ENCODE results near the gene INPP5A. TPM values are rescaled to one million over a fixed set of nuclear protein-coding genes. Genes with fewer than 3 reads are reported as not detected.

INPP5A gene
- polyA plus RNA-seq, 2 donors: 9.2 to 12.7 TPM

DNA sequence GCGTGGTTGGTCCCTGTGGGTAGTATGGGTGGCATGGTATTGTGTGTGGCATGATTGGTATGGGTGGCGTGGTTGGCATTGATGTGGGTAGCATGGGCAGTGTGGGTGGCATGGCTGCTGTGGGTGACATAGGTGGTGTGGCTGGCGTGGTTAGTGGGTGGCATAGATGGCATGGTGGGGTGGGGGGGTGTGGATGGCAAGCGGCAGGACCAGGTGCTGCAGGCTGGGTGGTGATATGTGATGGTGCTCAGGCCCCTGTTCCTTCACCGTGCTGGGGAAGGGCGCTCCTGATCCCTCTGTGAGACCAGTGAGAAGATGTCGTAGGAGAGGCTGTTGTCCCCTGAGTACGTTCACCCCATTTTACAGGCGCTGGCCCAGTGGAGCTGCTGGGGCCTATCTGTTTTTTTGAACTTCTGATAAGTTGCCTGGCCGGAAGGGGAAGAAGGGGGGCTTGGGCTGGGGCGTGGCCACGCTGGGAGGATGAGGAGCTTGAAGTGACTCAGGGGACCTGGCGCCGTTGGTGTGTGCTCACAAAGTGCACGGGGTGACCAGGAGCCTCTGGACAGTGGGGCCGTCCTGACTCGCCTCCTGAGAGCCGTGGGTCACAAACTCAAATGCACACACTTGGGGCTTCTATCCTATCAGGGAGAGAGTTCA, 17.5 kb downstream of the INPP5A start:
- no peak overlapping the region for H3K4me3 ChIP-seq (ENCODE audit: low read depth in 1 of 2, low read length in 2 of 2)
- no peaks in the 10 kb centered on the region for H3K36me3 ChIP-seq (ENCODE audit: control insufficient read depth in 2 of 2, insufficient read depth in 2 of 2, low read length in 1 of 2)
- 70 to 76% methylated on average over 16 to 18 of the region's 18 CpGs for WGBS, 2 donors
- H3K27me3 ChIP-seq (ENCODE audit: control insufficient read depth in 1 of 2, insufficient read depth in 2 of 2, low read length in 2 of 2): no peaks in the 10 kb centered on the region
- peaks cover 7 to 27% of the 10 kb centered on the region in 2 donors for H3K4me1 ChIP-seq (ENCODE audit: control insufficient read depth in 2 of 2, insufficient read depth in 2 of 2, low read length in 1 of 2)
- H3K9me3 ChIP-seq (ENCODE audit: control insufficient read depth in 2 of 2, insufficient read depth in 1 of 2, low read depth in 1 of 2, low read length in 1 of 2): peaks cover 0 to 3% of the 10 kb centered on the region in 2 donors
- no peak overlapping the region for H3K27ac ChIP-seq (ENCODE audit: low read depth in 2 of 2, low read length in 1 of 2)

DNA sequence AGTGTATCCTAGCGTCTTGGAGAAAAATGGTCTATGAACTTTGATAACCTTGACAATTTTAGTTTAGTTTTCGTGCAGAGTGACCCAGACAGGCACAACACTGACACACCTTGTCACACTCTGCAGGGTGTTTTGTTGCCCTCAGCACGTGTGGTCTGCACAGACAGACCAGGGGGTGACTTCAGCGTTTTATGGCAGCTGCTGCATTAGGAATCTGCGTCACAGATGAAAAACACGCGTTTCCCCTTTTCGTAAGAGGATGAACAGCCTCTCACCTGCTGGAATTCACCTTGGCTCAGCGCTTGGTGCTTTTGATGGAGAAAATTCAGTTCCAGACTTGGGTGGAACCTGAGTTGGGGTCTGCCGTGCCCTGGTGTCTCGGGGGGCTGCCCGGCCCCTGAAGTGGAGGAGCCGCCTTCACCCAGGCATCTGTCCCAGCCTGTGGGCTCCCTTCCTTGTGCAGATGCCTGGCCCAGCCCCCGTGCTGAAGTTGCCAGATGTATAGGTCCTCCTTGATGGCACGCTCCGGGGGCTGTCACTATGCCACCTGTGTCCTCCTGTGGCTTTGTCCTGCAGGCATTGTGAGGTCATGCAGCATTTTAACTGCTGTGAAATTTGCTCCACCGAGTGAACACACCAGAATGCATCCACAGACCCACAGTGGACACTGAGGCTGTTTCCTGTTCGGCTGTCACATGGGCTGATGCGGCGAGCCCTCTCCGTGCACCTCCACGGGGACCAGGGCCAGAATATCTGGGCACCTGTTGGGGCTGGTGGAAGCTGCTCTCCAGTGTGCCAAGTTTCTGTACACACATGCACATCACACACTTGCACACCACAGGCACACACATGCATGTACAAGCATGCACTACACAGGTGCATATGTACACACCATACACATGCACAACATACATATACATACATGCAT, 18.3 kb downstream of the INPP5A start:
- Histone ChIP-seq H3K27me3 (ENCODE audit: control insufficient read depth in 1 of 2, insufficient read depth in 2 of 2, low read length in 2 of 2) (no peaks in the 10 kb centered on the region), H3K36me3 (ENCODE audit: control insufficient read depth in 2 of 2, insufficient read depth in 2 of 2, low read length in 1 of 2) (no peaks in the 10 kb centered on the region), H3K9me3 (ENCODE audit: control insufficient read depth in 2 of 2, insufficient read depth in 1 of 2, low read depth in 1 of 2, low read length in 1 of 2) (peaks cover 0 to 3% of the 10 kb centered on the region in 2 donors), H3K4me3 (ENCODE audit: low read depth in 1 of 2, low read length in 2 of 2) (no peak overlapping the region), H3K4me1 (ENCODE audit: control insufficient read depth in 2 of 2, insufficient read depth in 2 of 2, low read length in 1 of 2) (peaks cover 7 to 27% of the 10 kb centered on the region in 2 donors), H3K27ac (ENCODE audit: low read depth in 2 of 2, low read length in 1 of 2) (no peak overlapping the region)
- 79 to 81% methylated on average over 22 of the region's 22 CpGs for WGBS, 2 donors

- H3K27me3 ChIP-seq (ENCODE audit: control insufficient read depth in 1 of 2, insufficient read depth in 2 of 2, low read length in 2 of 2): no peaks in the 10 kb centered on the region
- H3K9me3 ChIP-seq (ENCODE audit: control insufficient read depth in 2 of 2, insufficient read depth in 1 of 2, low read depth in 1 of 2, low read length in 1 of 2): peaks cover 0 to 3% of the 10 kb centered on the region in 2 donors
- no peak overlapping the region for H3K27ac ChIP-seq (ENCODE audit: low read depth in 2 of 2, low read length in 1 of 2)
- no peaks in the 10 kb centered on the region for H3K36me3 ChIP-seq (ENCODE audit: control insufficient read depth in 2 of 2, insufficient read depth in 2 of 2, low read length in 1 of 2)
- H3K4me3 ChIP-seq (ENCODE audit: low read depth in 1 of 2, low read length in 2 of 2): no peak overlapping the region
- WGBS, 2 donors: 89 to 91% methylated on average over 18 of the region's 18 CpGs
- H3K4me1 ChIP-seq (ENCODE audit: control insufficient read depth in 2 of 2, insufficient read depth in 2 of 2, low read length in 1 of 2): peaks cover 7 to 24% of the 10 kb centered on the region in 2 donors
These were observed 19.4 kb downstream of the INPP5A start for GRCh38 chr10:132556994-132557441.

DNA sequence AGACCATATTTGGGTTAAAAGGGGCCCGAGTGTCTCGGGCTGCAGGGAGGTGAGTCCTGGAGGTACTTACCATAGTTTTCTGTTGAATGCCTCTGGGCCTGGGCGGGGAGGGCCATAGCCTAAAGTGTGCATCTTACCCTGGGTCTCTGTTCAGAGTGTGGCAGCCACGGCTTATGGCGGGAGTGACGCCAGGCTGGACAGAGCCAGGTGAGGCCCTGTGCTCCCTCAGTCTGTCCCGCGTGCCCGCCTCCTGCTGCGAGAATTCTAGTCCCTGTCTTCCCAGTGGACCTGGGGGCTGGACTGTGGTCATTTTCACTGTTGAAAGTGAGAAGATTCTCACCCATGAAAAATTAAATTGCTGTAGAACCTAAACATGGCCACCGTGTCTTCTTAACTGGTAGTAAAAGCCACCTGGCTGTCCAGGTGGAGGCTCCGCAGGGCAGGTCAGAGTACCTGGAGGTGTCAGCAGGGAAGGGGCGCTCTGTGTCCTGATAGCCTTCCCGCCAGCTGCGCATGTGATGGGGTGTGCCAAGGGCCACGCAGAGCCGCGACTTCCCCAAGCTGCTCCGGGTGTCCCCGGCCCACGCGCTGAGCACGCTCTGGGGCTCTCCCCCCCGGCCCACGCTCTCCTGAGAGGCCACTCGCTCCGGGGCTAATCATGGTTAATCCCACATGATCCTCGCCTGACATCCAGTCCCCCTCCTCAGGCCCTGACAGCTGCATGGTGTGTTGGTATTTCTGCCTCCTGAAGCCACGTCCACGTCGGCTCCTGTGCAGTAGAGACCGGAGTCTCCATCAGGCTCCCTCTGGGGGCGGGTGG, 20.3 kb downstream of the INPP5A start:
- peaks cover 7 to 31% of the 10 kb centered on the region in 2 donors for H3K4me1 ChIP-seq (ENCODE audit: control insufficient read depth in 2 of 2, insufficient read depth in 2 of 2, low read length in 1 of 2)
- no peak overlapping the region for H3K4me3 ChIP-seq (ENCODE audit: low read depth in 1 of 2, low read length in 2 of 2)
- H3K9me3 ChIP-seq (ENCODE audit: control insufficient read depth in 2 of 2, insufficient read depth in 1 of 2, low read depth in 1 of 2, low read length in 1 of 2): peaks cover 0 to 3% of the 10 kb centered on the region in 2 donors
- no peak overlapping the region for H3K27ac ChIP-seq (ENCODE audit: low read depth in 2 of 2, low read length in 1 of 2)
- H3K36me3 ChIP-seq (ENCODE audit: control insufficient read depth in 2 of 2, insufficient read depth in 2 of 2, low read length in 1 of 2): peaks cover 0 to 2% of the 10 kb centered on the region in 2 donors
- WGBS, 2 donors: 88% methylated on average over 33 of the region's 33 CpGs
- no peaks in the 10 kb centered on the region for H3K27me3 ChIP-seq (ENCODE audit: control insufficient read depth in 1 of 2, insufficient read depth in 2 of 2, low read length in 2 of 2)

DNA sequence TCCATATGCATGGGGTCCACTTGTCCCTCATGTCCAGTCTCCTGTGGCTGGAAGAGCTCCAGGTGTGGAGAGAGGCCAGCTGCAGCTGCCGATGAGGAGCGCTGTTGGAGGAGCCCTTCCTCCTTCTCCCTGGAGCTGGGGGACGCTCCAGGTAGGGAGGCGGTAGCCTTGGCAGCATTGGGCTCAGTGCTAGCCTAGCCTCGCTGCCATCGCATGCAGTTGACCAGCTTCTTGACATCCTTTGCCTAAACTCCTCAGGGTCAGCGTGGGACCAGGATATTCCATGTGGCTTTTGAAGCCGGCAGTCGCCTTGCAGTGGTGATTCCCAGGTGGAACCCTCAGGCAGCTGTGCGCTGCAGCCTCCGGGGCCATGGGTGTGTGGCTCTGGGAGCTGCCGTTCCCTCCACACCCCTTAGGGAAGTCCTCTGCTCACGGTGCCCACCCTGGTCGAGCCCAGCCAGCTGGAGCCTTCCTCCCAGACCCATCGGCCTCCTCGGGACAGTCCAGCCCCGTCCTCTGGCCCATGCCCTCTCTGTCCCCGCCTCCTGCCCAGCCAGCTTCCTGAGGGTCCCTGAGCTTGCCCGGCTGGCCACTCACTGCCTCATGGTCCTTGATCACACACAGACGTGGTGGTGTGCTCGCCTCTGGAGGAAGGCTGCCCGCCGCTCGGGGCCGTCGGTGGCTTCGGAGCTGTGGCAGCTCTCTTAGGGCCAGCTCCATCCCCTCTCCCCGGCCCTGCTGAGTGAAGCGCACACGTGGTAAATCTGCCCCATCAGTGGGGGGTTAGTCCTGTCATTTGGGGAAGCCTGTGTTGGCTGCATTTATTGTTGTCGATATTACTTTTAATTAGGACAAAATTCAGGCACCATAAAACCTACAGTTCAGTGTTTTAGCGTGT, 21.2 kb downstream of the INPP5A start:
- no peak overlapping the region for H3K4me3 ChIP-seq (ENCODE audit: low read depth in 1 of 2, low read length in 2 of 2)
- no peak overlapping the region for H3K27ac ChIP-seq (ENCODE audit: low read depth in 2 of 2, low read length in 1 of 2)
- H3K27me3 ChIP-seq (ENCODE audit: control insufficient read depth in 1 of 2, insufficient read depth in 2 of 2, low read length in 2 of 2): no peaks in the 10 kb centered on the region
- H3K36me3 ChIP-seq (ENCODE audit: control insufficient read depth in 2 of 2, insufficient read depth in 2 of 2, low read length in 1 of 2): peaks cover 0 to 2% of the 10 kb centered on the region in 2 donors
- H3K4me1 ChIP-seq (ENCODE audit: control insufficient read depth in 2 of 2, insufficient read depth in 2 of 2, low read length in 1 of 2): peaks cover 7 to 31% of the 10 kb centered on the region in 2 donors
- H3K9me3 ChIP-seq (ENCODE audit: control insufficient read depth in 2 of 2, insufficient read depth in 1 of 2, low read depth in 1 of 2, low read length in 1 of 2): peaks cover 0 to 3% of the 10 kb centered on the region in 2 donors
- 90 to 92% methylated on average over 32 of the region's 32 CpGs for WGBS, 2 donors

- Histone ChIP-seq H3K36me3 (ENCODE audit: control insufficient read depth in 2 of 2, insufficient read depth in 2 of 2, low read length in 1 of 2) (peaks cover 0 to 2% of the 10 kb centered on the region in 2 donors), H3K27me3 (ENCODE audit: control insufficient read depth in 1 of 2, insufficient read depth in 2 of 2, low read length in 2 of 2) (no peaks in the 10 kb centered on the region), H3K27ac (ENCODE audit: low read depth in 2 of 2, low read length in 1 of 2) (no peak overlapping the region), H3K4me3 (ENCODE audit: low read depth in 1 of 2, low read length in 2 of 2) (no peak overlapping the region), H3K4me1 (ENCODE audit: control insufficient read depth in 2 of 2, insufficient read depth in 2 of 2, low read length in 1 of 2) (peaks cover 7 to 25% of the 10 kb centered on the region in 2 donors), H3K9me3 (ENCODE audit: control insufficient read depth in 2 of 2, insufficient read depth in 1 of 2, low read depth in 1 of 2, low read length in 1 of 2) (peaks cover 0 to 3% of the 10 kb centered on the region in 2 donors)
- WGBS, 2 donors: 89% methylated on average over 11 of the region's 11 CpGs
These were observed 22.0 kb downstream of the INPP5A start for GRCh38 chr10:132559538-132559937.

DNA sequence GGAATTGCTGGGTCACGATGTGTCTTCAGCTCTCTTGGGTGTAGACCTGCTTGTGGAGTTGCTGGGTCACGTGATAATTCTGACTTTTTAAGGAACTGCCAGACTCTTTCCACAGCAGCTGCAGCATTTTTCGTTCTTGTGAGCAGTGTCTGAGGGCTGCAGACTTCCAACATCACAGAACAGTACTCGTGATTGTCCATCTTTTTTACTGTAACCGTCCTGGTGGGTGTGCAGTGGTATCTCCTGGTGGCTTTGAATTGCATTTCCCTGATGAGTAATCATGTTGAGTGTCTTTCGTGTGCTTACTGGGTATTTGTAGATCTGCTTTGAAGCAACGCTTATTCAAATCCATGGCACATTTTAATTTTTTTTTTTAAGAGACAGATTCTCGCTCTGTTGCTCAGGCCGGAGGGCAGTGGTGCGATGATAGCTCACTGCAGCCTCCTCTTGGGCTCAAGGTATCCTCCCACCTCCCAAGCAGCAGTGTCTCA, 22.7 kb downstream of the INPP5A start:
- Histone ChIP-seq H3K9me3 (ENCODE audit: control insufficient read depth in 2 of 2, insufficient read depth in 1 of 2, low read depth in 1 of 2, low read length in 1 of 2) (peaks cover 0 to 3% of the 10 kb centered on the region in 2 donors), H3K36me3 (ENCODE audit: control insufficient read depth in 2 of 2, insufficient read depth in 2 of 2, low read length in 1 of 2) (peaks cover 0 to 2% of the 10 kb centered on the region in 2 donors), H3K27ac (ENCODE audit: low read depth in 2 of 2, low read length in 1 of 2) (no peak overlapping the region), H3K27me3 (ENCODE audit: control insufficient read depth in 1 of 2, insufficient read depth in 2 of 2, low read length in 2 of 2) (no peaks in the 10 kb centered on the region), H3K4me3 (ENCODE audit: low read depth in 1 of 2, low read length in 2 of 2) (no peak overlapping the region), H3K4me1 (ENCODE audit: control insufficient read depth in 2 of 2, insufficient read depth in 2 of 2, low read length in 1 of 2) (peaks cover 9 to 19% of the 10 kb centered on the region in 2 donors)
- 57 to 65% methylated on average over 10 of the region's 10 CpGs for WGBS, 2 donors

- Histone ChIP-seq H3K36me3 (ENCODE audit: control insufficient read depth in 2 of 2, insufficient read depth in 2 of 2, low read length in 1 of 2) (peaks cover 0 to 2% of the 10 kb centered on the region in 2 donors), H3K27ac (ENCODE audit: low read depth in 2 of 2, low read length in 1 of 2) (no peak overlapping the region), H3K4me1 (ENCODE audit: control insufficient read depth in 2 of 2, insufficient read depth in 2 of 2, low read length in 1 of 2) (peaks cover 2 to 16% of the 10 kb centered on the region in 2 donors), H3K4me3 (ENCODE audit: low read depth in 1 of 2, low read length in 2 of 2) (no peak overlapping the region), H3K9me3 (ENCODE audit: control insufficient read depth in 2 of 2, insufficient read depth in 1 of 2, low read depth in 1 of 2, low read length in 1 of 2) (no peaks in the 10 kb centered on the region), H3K27me3 (ENCODE audit: control insufficient read depth in 1 of 2, insufficient read depth in 2 of 2, low read length in 2 of 2) (no peaks in the 10 kb centered on the region)
- 93 to 96% methylated on average over 29 of the region's 29 CpGs for WGBS, 2 donors
These were observed 24.8 kb downstream of the INPP5A start for GRCh38 chr10:132562177-132562915.

Data from esophagus (tissue), 2 donors.